ENCODE data around the gene FIBIN. TPM values are rescaled to one million over a fixed set of nuclear protein-coding genes. Genes with fewer than 3 reads are reported as not detected.
"Not testable (repeated sequence)": the region's sequence is repeated elsewhere in the genome, so short reads cannot be mapped to it uniquely, and the experiment has no call there.

Gene FIBIN
- total RNA-seq, 1 experiment from 2014 or later: not detected

DNA sequence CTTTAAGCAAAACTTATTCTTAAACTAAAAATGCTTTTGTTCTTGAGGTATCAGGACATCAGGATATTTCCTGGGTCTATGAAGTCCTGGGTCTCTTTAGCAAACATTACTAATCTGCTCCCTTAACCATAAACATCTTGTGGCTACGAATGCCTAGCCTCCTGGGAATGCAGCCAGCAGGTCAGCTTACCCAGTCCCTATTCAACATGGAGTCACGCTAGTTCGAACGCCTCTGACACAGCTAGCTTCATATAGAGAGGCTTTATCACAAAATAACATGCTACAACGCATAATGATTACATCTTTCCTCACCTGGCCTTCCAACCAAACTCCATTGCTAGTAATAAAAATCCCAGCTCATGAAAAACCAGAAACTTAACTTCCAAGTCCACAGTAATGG lies 17.5 kb upstream of the FIBIN start:
- Histone ChIP-seq H2AFZ (no peak overlapping the region), H3K4me1 (replicated peaks; ENCODE audit: insufficient read depth) (no peaks in the 10 kb centered on the region), H3K9me3 (ENCODE audit: insufficient read depth, low read depth) (no peaks in the 10 kb centered on the region), H4K20me1 (ENCODE audit: insufficient read depth) (no peaks in the 10 kb centered on the region; the same call in 1 of the 2 replicates), H3K9me2 (ENCODE audit: insufficient read depth) (no peaks in the 10 kb centered on the region), H3F3A (ENCODE audit: insufficient read depth, low read depth) (no peaks in the 10 kb centered on the region), H3K36me3 (ENCODE audit: low read depth) (no peaks in the 10 kb centered on the region), H3K27me3 (ENCODE audit: insufficient read depth, low read depth) (no peaks in the 10 kb centered on the region), H3K4me2 (no peak overlapping the region), H3K27ac (no peak overlapping the region), H3K79me2 (ENCODE audit: low read depth) (no peaks in the 10 kb centered on the region), H3K4me3 (no peak overlapping the region)
- CTCF ChIA-PET: no interaction called here
- TF ChIP-seq EZH2 (IDR thresholded peaks at IDR 0.05; ENCODE audit: low read depth): no peak
- TF ChIP-seq CTCF (conservative IDR thresholded peaks at IDR 0.05): no peak
- intact Hi-C loops (cut with micrococcal nuclease; ENCODE audit: unreplicated experiment): no loop called here
- no peak for DNase-seq
- POLR2A ChIA-PET (ENCODE audit: unreplicated experiment): no interaction called here
- no TSS peak for BruUV-seq (replicated peaks)

DNA sequence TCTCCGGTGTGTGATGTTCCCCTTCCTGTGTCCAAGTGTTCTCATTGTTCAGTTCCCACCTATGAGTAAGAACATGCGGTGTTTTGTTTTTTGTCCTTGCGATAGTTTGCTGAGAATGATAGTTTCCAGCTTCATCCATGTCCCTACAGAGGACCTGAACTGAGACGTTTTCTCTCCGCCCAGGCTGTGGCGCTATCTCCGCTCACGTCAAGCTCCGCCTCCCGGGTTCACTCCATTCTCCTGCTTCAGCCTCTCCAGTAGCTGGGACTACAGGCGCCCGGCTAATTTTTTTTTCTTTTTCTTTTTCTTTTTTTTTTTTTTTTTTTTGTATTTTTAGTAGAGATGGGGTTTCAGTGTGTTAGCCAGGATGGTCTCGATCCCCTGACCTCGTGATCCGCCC lies 16.7 kb upstream of the FIBIN start:
- H3K79me2 ChIP-seq (ENCODE audit: low read depth); H3F3A ChIP-seq (ENCODE audit: insufficient read depth, low read depth); H3K9me3 ChIP-seq (ENCODE audit: insufficient read depth, low read depth); H3K27me3 ChIP-seq (ENCODE audit: insufficient read depth, low read depth); DNase-seq; H3K4me2 ChIP-seq; H3K4me1 ChIP-seq (replicated peaks; ENCODE audit: insufficient read depth); H3K36me3 ChIP-seq (ENCODE audit: low read depth); H2AFZ ChIP-seq; H3K9me2 ChIP-seq (ENCODE audit: insufficient read depth); H3K4me3 ChIP-seq; POLR2A ChIA-PET (ENCODE audit: unreplicated experiment); BruUV-seq (replicated peaks); H3K27ac ChIP-seq; CTCF ChIA-PET; H4K20me1 ChIP-seq (ENCODE audit: insufficient read depth); intact Hi-C loops (cut with micrococcal nuclease; ENCODE audit: unreplicated experiment): not testable (repeated sequence)

GRCh38 chr11:26983645-26984044 lies 10.3 kb upstream of the FIBIN start:
- CTCF ChIA-PET: no interaction called here
- no peak overlapping the region for H3K4me2 ChIP-seq
- no peaks in the 10 kb centered on the region for H3K36me3 ChIP-seq (ENCODE audit: low read depth)
- POLR2A ChIA-PET (ENCODE audit: unreplicated experiment): no interaction called here
- H3K27me3 ChIP-seq (ENCODE audit: insufficient read depth, low read depth): no peaks in the 10 kb centered on the region
- intact Hi-C loops (cut with micrococcal nuclease; ENCODE audit: unreplicated experiment): no loop called here
- TF ChIP-seq CTCF (conservative IDR thresholded peaks at IDR 0.05) (no peak), EZH2 (IDR thresholded peaks at IDR 0.05; ENCODE audit: low read depth) (no peak)
- H3K9me2 ChIP-seq (ENCODE audit: insufficient read depth): no peaks in the 10 kb centered on the region
- no peak overlapping the region for H3K4me3 ChIP-seq
- no TSS peak for BruUV-seq (replicated peaks)
- no peak overlapping the region for H2AFZ ChIP-seq
- no peaks in the 10 kb centered on the region for H3F3A ChIP-seq (ENCODE audit: insufficient read depth, low read depth)
- H3K27ac ChIP-seq: no peak overlapping the region
- no peaks in the 10 kb centered on the region for H3K9me3 ChIP-seq (ENCODE audit: insufficient read depth, low read depth)
- no peaks in the 10 kb centered on the region for H3K79me2 ChIP-seq (ENCODE audit: low read depth)
- no peaks in the 10 kb centered on the region for H3K4me1 ChIP-seq (replicated peaks; ENCODE audit: insufficient read depth)
- DNase-seq: no peak
- H4K20me1 ChIP-seq (ENCODE audit: insufficient read depth): no peaks in the 10 kb centered on the region; the same call in 1 of the 2 replicates

- Histone ChIP-seq H3F3A (ENCODE audit: insufficient read depth, low read depth) (no peaks in the 10 kb centered on the region), H3K27me3 (ENCODE audit: insufficient read depth, low read depth) (no peaks in the 10 kb centered on the region), H3K27ac (no peak overlapping the region), H3K4me2 (no peak overlapping the region), H3K9me3 (ENCODE audit: insufficient read depth, low read depth) (no peaks in the 10 kb centered on the region), H3K4me1 (replicated peaks; ENCODE audit: insufficient read depth) (no peaks in the 10 kb centered on the region), H3K79me2 (ENCODE audit: low read depth) (no peaks in the 10 kb centered on the region), H3K36me3 (ENCODE audit: low read depth) (no peaks in the 10 kb centered on the region), H3K9me2 (ENCODE audit: insufficient read depth) (no peaks in the 10 kb centered on the region), H3K4me3 (no peak overlapping the region), H4K20me1 (ENCODE audit: insufficient read depth) (no peaks in the 10 kb centered on the region), H2AFZ (no peak overlapping the region)
- intact Hi-C loops (cut with micrococcal nuclease; ENCODE audit: unreplicated experiment): no loop called here
- ChIA-PET POLR2A (ENCODE audit: unreplicated experiment) (no interaction called here), CTCF (no interaction called here)
- BruUV-seq (replicated peaks): no TSS peak
- no peak for DNase-seq
- no peak for TF ChIP-seq EZH2 (IDR thresholded peaks at IDR 0.05; ENCODE audit: low read depth)
- TF ChIP-seq CTCF (conservative IDR thresholded peaks at IDR 0.05): no peak
These were observed 8.4 kb upstream of the FIBIN start for GRCh38 chr11:26985470-26985869.
